Measurements from ENCODE around the gene FOXD4L6. TPM values are rescaled to one million over a fixed set of nuclear protein-coding genes. Genes with fewer than 3 reads are reported as not detected.

The FOXD4L6 gene
- total RNA-seq, 1 experiment from 2014 or later: not detected

Other genes with a start within 250 kb of the FOXD4L6 start
- gene ZNG1F, start 60.6 kb upstream of the FOXD4L6 start, total RNA-seq (2014; rRNA removed; shearing (Covaris generic); ENCODE audit: low replicate concordance): 1.7 and 19.5 TPM in 2 replicates

Data from MG63 (cell line).